K562 (cell line): ENCODE measurements around the gene LRRC27. TPM values are rescaled to one million over a fixed set of nuclear protein-coding genes. Genes with fewer than 3 reads are reported as not detected.

Experiments
- ATAC-seq: fragments of 200-7000 bp; cut with Tn5 transposase; 3 replicates; pipeline ENCODE4 v1.9.1; 2020; ENCODE audit warnings: moderate library complexity
- BruUV-seq: library from RNA; stranded (reverse); fragments of 400-500 nt; replicated peaks from 2 replicates; lab custom pipeline; 2021; lab: Mats Ljungman, UMichigan
- CTCF ChIA-PET: fragments of 300-600 bp; formaldehyde crosslinking; extraction: SDS; loops from one replicate; lab custom pipeline; 2021; ENCODE audit warnings: low intra/inter-chr PET ratio; lab: Yijun Ruan, JAX
- POLR2A ChIA-PET: fragments of 300-600, 350-650 bp; sonication (Branson Sonifier 250); formaldehyde crosslinking; extraction: SDS; loops from one replicate; lab custom pipeline; 2021; ENCODE audit warnings: antibody characterized with exemption, inconsistent platforms; lab: Yijun Ruan, JAX
- DNase-seq, 4 experiments: peaks; one replicate each; pipeline versions ENCODE4 v3.0.0 to v3.0.0-alpha.2; 2011 to 2018; ENCODE audit warnings: low spot score in 3 of 4, mixed read lengths in 3 of 4; ENCODE audit errors: extremely low read depth in 1 of 4
- FAIRE-seq: peaks from 2 replicates; lab custom pipeline; 2011; peaks lifted over from hg19 to GRCh38; lab: Jason Lieb, UNC
- H2AFZ ChIP-seq: 2 replicates; pipeline ENCODE4 v1.6.0; 2011; ENCODE audit warnings: low read depth, low read length, control low read depth, inconsistent platforms
- H3K27ac ChIP-seq: fragments of 200-600 bp; 3 replicates; pipeline ENCODE4 v1.8.0; 2011; ENCODE audit warnings: low read depth, mild to moderate bottlenecking, control low read depth, inconsistent platforms, low read length, moderate library complexity, mixed read lengths; ENCODE audit errors: extremely low read depth
- H3K27me3 ChIP-seq, 2 experiments: fragments of 300-600 bp in 1 of 2; 2 replicates in 1 of 2; 3 replicates in 1 of 2; pipeline versions ENCODE4 v1.6.0 to v1.8.0; 2011; ENCODE audit warnings: inconsistent platforms in 2 of 2, low read length in 2 of 2, mild to moderate bottlenecking in 1 of 2, mixed read lengths in 1 of 2, moderate library complexity in 1 of 2; ENCODE audit not compliant: control insufficient read depth in 2 of 2, insufficient read depth in 2 of 2
- H3K36me3 ChIP-seq: fragments of 300-600 bp; 3 replicates; pipeline ENCODE4 v1.8.0; 2011; ENCODE audit warnings: mild to moderate bottlenecking, low read length, inconsistent platforms; ENCODE audit not compliant: control insufficient read depth, insufficient read depth
- H3K4me1 ChIP-seq, 2 experiments: fragments of 200-600 bp in 1 of 2; replicated peaks in 1 of 2; 2 replicates in 1 of 2; 3 replicates in 1 of 2; pipeline versions ENCODE4 v1.5.1 to v1.8.0; 2011; ENCODE audit warnings: inconsistent platforms in 2 of 2, low read length in 2 of 2, mild to moderate bottlenecking in 1 of 2, mixed read lengths in 1 of 2, moderate library complexity in 1 of 2; ENCODE audit not compliant: control insufficient read depth in 2 of 2, insufficient read depth in 2 of 2
- H3K4me2 ChIP-seq: 2 replicates; pipeline ENCODE4 v1.6.1; 2011; ENCODE audit warnings: low read length, control low read depth, inconsistent platforms, mixed read lengths; ENCODE audit not compliant: insufficient read depth
- H3K4me3 ChIP-seq: fragments of 200-600 bp; sonication (generic), shearing (Covaris generic); 2 replicates; pipeline ENCODE4 v1.5.1; 2016; ENCODE audit warnings: control low read depth, inconsistent platforms
- H3K79me2 ChIP-seq: fragments of 200-600 bp; 3 replicates; pipeline ENCODE4 v1.8.0; 2011; ENCODE audit warnings: low read length, inconsistent platforms; ENCODE audit not compliant: control insufficient read depth, insufficient read depth
- H3K9ac ChIP-seq, 2 experiments: 2 replicates each; pipeline versions ENCODE4 v1.6.0 to v1.6.1; 2011; ENCODE audit warnings: low read depth in 2 of 2, low read length in 2 of 2, control low read depth in 1 of 2, inconsistent platforms in 1 of 2, mild to moderate bottlenecking in 1 of 2, mixed read lengths in 1 of 2; ENCODE audit not compliant: insufficient read depth in 1 of 2
- H3K9me1 ChIP-seq: one replicate; pipeline ENCODE4 v1.6.0; 2011; ENCODE audit warnings: inconsistent platforms, mild to moderate bottlenecking, low read length, moderate library complexity; ENCODE audit not compliant: control insufficient read depth, insufficient read depth
- H3K9me3 ChIP-seq: replicated peaks from 2 replicates; pipeline ENCODE4 v1.5.1; 2011; ENCODE audit warnings: low read depth, low read length, inconsistent platforms; ENCODE audit not compliant: control insufficient read depth, insufficient read depth
- H4K20me1 ChIP-seq: replicated peaks from 2 replicates; pipeline ENCODE4 v1.6.1; 2011; ENCODE audit warnings: low read length, inconsistent platforms, mixed read lengths; ENCODE audit not compliant: control insufficient read depth, insufficient read depth
- GATAD2B ChIP-seq: fragments of 450-650 bp; IDR thresholded peaks from 2 replicates; pipeline ENCODE4 v1.6.1; 2017; ENCODE audit warnings: mild to moderate bottlenecking, borderline replicate concordance
- GTF2F1 ChIP-seq: IDR thresholded peaks from 2 replicates; pipeline ENCODE4 v1.6.1; 2011; ENCODE audit warnings: low read depth, low read length, improper control_type of control experiment
- HDAC1 ChIP-seq, 2 experiments: fragments of 450-650 bp; IDR thresholded peaks; 2 replicates each; pipeline ENCODE4 v1.6.1; 2016 to 2017; ENCODE audit warnings: inconsistent platforms in 1 of 2, mild to moderate bottlenecking in 1 of 2, moderate library complexity in 1 of 2
- KDM2B ChIP-seq: fragments of 250-450 bp; sonication (Bioruptor Pico); IDR thresholded peaks from 2 replicates; pipeline ENCODE4 v1.8.0; 2021; ENCODE audit warnings: mild to moderate bottlenecking, moderate library complexity
- KLF16 ChIP-seq: IDR thresholded peaks from 2 replicates; pipeline ENCODE4 v1.6.1; 2016; ENCODE audit warnings: antibody characterized with exemption
- NCOA1 ChIP-seq: fragments of 450-650 bp; IDR thresholded peaks from 2 replicates; pipeline ENCODE4 v1.6.1; 2016; ENCODE audit warnings: low read depth
- NR4A1 ChIP-seq, 2 experiments: fragments of 250-450 bp in 1 of 2; fragments of 450-650 bp in 1 of 2; sonication (Bioruptor Pico) in 1 of 2; IDR thresholded peaks; 2 replicates each; pipeline versions ENCODE4 v1.4.0 to v1.6.1; 2016 to 2020; ENCODE audit warnings: mild to moderate bottlenecking in 2 of 2, missing compliant biosample characterization in 1 of 2, missing genetic modification characterization in 1 of 2, moderate library complexity in 1 of 2
- SP2 ChIP-seq: IDR thresholded peaks from 2 replicates; pipeline ENCODE4 v1.6.1; 2011; ENCODE audit warnings: mild to moderate bottlenecking, low read depth, low read length, moderate library complexity; ENCODE audit not compliant: poor library complexity, severe bottlenecking; ENCODE audit errors: extremely low read depth
- TAL1 ChIP-seq: fragments of 450-650 bp; IDR thresholded peaks from 2 replicates; pipeline ENCODE4 v1.6.1; 2016; ENCODE audit warnings: mild to moderate bottlenecking
- ZNF224 ChIP-seq: sonication (generic); formaldehyde crosslinking; IDR thresholded peaks from 2 replicates; pipeline ENCODE4 v1.8.0; 2022; ENCODE audit warnings: mild to moderate bottlenecking, missing genetic modification reagents
- ZNF589 ChIP-seq: fragments of 200-800 bp; sonication (Bioruptor generic); IDR thresholded peaks from 2 replicates; pipeline ENCODE4 v1.6.1; 2016; ENCODE audit warnings: low read depth, missing genetic modification characterization, missing compliant biosample characterization
- WGBS: fragments of 100-300 bp; shearing (Covaris generic); methylation state at CpG from one replicate; pipeline ENCODE4 v1.1.6; 2016; ENCODE audit warnings: low coverage, mixed read lengths; ENCODE audit not compliant: insufficient coverage; ENCODE audit errors: missing lambda C conversion rate; 5-methylcytosine and 5-hydroxymethylcytosine counted together
- in situ Hi-C: fragments of 300-500 bp; cut with MboI; formaldehyde crosslinking; loops from 4 replicates; pipeline ENCODE4 v1.15.0; 2018; ENCODE audit warnings: inconsistent platforms, mixed read lengths
- intact Hi-C: fragments of 100-400 bp; cut with micrococcal nuclease; formaldehyde crosslinking; loops from 2 replicates; pipeline ENCODE4 v1.14.2; 2022
- polyA plus RNA-seq, 8 experiments: library from polyadenylated mRNA; depleted of rRNA in 4 of 8; stranded (reverse) in 5 of 8; unstranded in 3 of 8; fragments of >200 nt; fragmentation: Nextera tagmentation in 2 of 8; fragmentation: Illumina TruSeq in 1 of 8; extraction: Ambion mirVana in 2 of 8; extraction: Trizol in 1 of 8; gene quantifications; 2 replicates each; pipeline versions ENCODE4 v1.2.1 to v1.2.3, GENCODE V29; 2011 to 2014; ENCODE audit warnings: inconsistent platforms in 1 of 8, missing spikeins in 1 of 8
- total RNA-seq, 7 experiments: library from RNA; depleted of rRNA in 6 of 7; stranded (reverse); fragments of >200 nt in 6 of 7; fragmentation: Illumina TruSeq in 2 of 7; extraction: Trizol in 2 of 7; gene quantifications; 2 replicates each; pipeline versions ENCODE4 v1.2.1 to v1.2.3, GENCODE V29; 2011 to 2021; ENCODE audit warnings: low replicate concordance in 1 of 7
- TF ChIP-seq, protein P1 (sequence below): fragments of 450-650 bp; IDR thresholded peaks from 2 replicates; pipeline ENCODE4 v1.6.1; 2017; ENCODE audit warnings: mild to moderate bottlenecking, moderate library complexity
- TF ChIP-seq, protein P2 (sequence below): fragments of 250-450 bp; sonication (Bioruptor Pico); IDR thresholded peaks from 2 replicates; pipeline ENCODE4 v1.8.0; 2021; ENCODE audit warnings: borderline replicate concordance, mild to moderate bottlenecking, moderate library complexity; ENCODE audit not compliant: poor library complexity, severe bottlenecking
- TF ChIP-seq, protein P3 (sequence below): fragments of 250-450 bp; sonication (Bioruptor Pico); IDR thresholded peaks from 2 replicates; pipeline ENCODE4 v1.8.0; 2021; ENCODE audit warnings: mild to moderate bottlenecking, moderate library complexity
- TF ChIP-seq, protein P4 (sequence below): fragments of 450-650 bp; formaldehyde crosslinking; IDR thresholded peaks from 2 replicates; pipeline ENCODE4 v1.4.0; 2020; ENCODE audit warnings: mild to moderate bottlenecking

LRRC27 gene
- total and polyA plus RNA-seq, 9 of the 15 experiments (the other 6 are each of a cell fraction or from before 2014, with no cell fraction given), result 0.10 to 2.7 (median 1.4) TPM

DNA sequence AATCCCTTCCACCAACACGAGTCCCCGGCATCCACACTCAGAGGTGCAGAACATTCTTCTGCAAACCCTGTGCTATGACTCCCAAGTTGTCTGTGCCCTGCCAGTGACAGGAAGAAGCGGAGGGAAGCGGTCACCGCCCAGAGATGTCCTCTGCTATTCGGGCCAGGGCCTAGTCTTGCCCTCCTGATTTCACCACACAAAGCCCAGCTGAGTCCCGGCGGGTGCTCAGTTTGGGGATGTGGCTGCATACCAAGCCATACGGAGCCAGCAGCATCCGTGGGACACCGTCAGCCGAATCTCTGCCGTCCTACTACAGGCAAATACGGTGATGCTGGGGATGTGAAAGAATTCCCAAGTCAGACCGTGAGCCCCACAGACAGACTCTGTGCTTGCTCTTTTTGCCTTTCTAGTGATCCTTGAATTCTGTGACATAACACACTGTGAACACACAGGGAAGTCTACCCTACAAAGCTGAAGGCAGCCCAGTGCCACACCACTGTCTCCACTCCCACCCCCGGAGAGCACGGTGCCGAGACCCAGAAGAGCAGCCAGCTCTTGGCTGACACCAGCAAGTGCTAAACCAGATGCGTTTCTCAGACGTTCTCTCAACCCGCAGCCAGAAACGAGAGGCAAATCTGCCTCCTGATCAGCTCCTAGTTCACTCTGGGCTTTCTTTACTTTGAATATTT, 26.2 kb upstream of the LRRC27 start:
- H3K4me1 ChIP-seq, result peaks cover under 1 to 41% of the 10 kb centered on the region in 2 experiments; a peak in 3 of 5 replicates
- no peak for FAIRE-seq
- no peak for ATAC-seq
- DNase-seq, result no peak
- H3K27me3 ChIP-seq, result peaks cover 44 to 62% of the 10 kb centered on the region in 2 experiments
- H3K9ac ChIP-seq, result no peak overlapping the region
- CTCF ChIA-PET, result no interaction called here
- in situ Hi-C loops (no loop called here), intact Hi-C loops (no loop called here)
- H3K27ac ChIP-seq, result no peak overlapping the region
- no peaks in the 10 kb centered on the region for H4K20me1 ChIP-seq
- no peaks in the 10 kb centered on the region for H3K9me3 ChIP-seq
- no peak for TF ChIP-seq NR4A1 (CRISPR knock-in tag; IDR thresholded peaks at IDR 0.05)
- TF ChIP-seq NR4A1 (tag; IDR thresholded peaks at IDR 0.05), result no peak
- no peak for TF ChIP-seq TAL1
- TF ChIP-seq, protein P1, sequence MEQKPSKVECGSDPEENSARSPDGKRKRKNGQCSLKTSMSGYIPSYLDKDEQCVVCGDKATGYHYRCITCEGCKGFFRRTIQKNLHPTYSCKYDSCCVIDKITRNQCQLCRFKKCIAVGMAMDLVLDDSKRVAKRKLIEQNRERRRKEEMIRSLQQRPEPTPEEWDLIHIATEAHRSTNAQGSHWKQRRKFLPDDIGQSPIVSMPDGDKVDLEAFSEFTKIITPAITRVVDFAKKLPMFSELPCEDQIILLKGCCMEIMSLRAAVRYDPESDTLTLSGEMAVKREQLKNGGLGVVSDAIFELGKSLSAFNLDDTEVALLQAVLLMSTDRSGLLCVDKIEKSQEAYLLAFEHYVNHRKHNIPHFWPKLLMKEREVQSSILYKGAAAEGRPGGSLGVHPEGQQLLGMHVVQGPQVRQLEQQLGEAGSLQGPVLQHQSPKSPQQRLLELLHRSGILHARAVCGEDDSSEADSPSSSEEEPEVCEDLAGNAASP, result no peak
- TF ChIP-seq, protein P2, sequence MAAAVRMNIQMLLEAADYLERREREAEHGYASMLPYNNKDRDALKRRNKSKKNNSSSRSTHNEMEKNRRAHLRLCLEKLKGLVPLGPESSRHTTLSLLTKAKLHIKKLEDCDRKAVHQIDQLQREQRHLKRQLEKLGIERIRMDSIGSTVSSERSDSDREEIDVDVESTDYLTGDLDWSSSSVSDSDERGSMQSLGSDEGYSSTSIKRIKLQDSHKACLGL (CRISPR knock-in tag), result no peak
- TF ChIP-seq, protein P3, sequence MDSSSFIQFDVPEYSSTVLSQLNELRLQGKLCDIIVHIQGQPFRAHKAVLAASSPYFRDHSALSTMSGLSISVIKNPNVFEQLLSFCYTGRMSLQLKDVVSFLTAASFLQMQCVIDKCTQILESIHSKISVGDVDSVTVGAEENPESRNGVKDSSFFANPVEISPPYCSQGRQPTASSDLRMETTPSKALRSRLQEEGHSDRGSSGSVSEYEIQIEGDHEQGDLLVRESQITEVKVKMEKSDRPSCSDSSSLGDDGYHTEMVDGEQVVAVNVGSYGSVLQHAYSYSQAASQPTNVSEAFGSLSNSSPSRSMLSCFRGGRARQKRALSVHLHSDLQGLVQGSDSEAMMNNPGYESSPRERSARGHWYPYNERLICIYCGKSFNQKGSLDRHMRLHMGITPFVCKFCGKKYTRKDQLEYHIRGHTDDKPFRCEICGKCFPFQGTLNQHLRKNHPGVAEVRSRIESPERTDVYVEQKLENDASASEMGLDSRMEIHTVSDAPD, result no peak
- TF ChIP-seq KLF16, result no peak
- no peak for TF ChIP-seq SP2
- no peak for TF ChIP-seq GTF2F1
- no peak for TF ChIP-seq ZNF589
- TF ChIP-seq, protein P4, sequence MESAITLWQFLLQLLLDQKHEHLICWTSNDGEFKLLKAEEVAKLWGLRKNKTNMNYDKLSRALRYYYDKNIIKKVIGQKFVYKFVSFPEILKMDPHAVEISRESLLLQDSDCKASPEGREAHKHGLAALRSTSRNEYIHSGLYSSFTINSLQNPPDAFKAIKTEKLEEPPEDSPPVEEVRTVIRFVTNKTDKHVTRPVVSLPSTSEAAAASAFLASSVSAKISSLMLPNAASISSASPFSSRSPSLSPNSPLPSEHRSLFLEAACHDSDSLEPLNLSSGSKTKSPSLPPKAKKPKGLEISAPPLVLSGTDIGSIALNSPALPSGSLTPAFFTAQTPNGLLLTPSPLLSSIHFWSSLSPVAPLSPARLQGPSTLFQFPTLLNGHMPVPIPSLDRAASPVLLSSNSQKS (CRISPR knock-in tag), result no peak
- TF ChIP-seq GATAD2B, result no peak
- TF ChIP-seq HDAC1 (IDR thresholded peaks at IDR 0.05), result no peak
- no peak for TF ChIP-seq KDM2B (CRISPR knock-in tag)
- no peak for TF ChIP-seq ZNF224
- no peak for TF ChIP-seq NCOA1
- no peak overlapping the region for H2AFZ ChIP-seq
- no peaks in the 10 kb centered on the region for H3K9me1 ChIP-seq
- H3K4me3 ChIP-seq, result no peak overlapping the region
- POLR2A ChIA-PET, result no interaction called here
- BruUV-seq, result no TSS peak
- no peaks in the 10 kb centered on the region for H3K79me2 ChIP-seq
- WGBS, result 30% methylated on average over 20 of the region's 22 CpGs
- H3K36me3 ChIP-seq, result no peaks in the 10 kb centered on the region
- H3K4me2 ChIP-seq, result no peak overlapping the region
